ENCODE results near the gene MARS1.

Gene MARS1

GRCh38 chr12:57531836-57532235 lies 44.0 kb downstream of the MARS1 start:
- no peak for DNase-seq

GRCh38 chr12:57533108-57533507 lies 45.2 kb downstream of the MARS1 start:
- DNase-seq: no peak

GRCh38 chr12:57534250-57534649 lies 46.4 kb downstream of the MARS1 start:
- no peak for DNase-seq

GRCh38 chr12:57534991-57535543 lies 47.2 kb downstream of the MARS1 start:
- no peak for DNase-seq

GRCh38 chr12:57535764-57536596 lies 48.1 kb downstream of the MARS1 start:
- DNase-seq: no peak

GRCh38 chr12:57536597-57536942 lies 48.7 kb downstream of the MARS1 start:
- DNase-seq: no peak

- no peak for DNase-seq
Observed at GRCh38 chr12:57539134-57539768, 51.4 kb downstream of the MARS1 start.

- DNase-seq: no peak
Observed at GRCh38 chr12:57541001-57541400, 53.1 kb downstream of the MARS1 start.

- DNase-seq: no peak
Observed at GRCh38 chr12:57541717-57542116, 53.8 kb downstream of the MARS1 start.

- peak in 1 of 2 donors; percentile 17 for DNase-seq
Observed at GRCh38 chr12:57543581-57543980, 55.7 kb downstream of the MARS1 start.

- no peak for DNase-seq
Observed at GRCh38 chr12:57545809-57546437, 58.1 kb downstream of the MARS1 start.

- peak; percentile 98 for DNase-seq
Observed at GRCh38 chr12:57546438-57547287, 58.8 kb downstream of the MARS1 start, which contains the start of gene DCTN2. Gene DCTN2 (minus strand): TSS chr12:57547192. CDS start chr12:57547063, 129 bp downstream.

- no peak for DNase-seq
Observed at GRCh38 chr12:57547288-57548012, 59.6 kb downstream of the MARS1 start.

- DNase-seq: no peak
Observed at GRCh38 chr12:57548013-57548315, 60.1 kb downstream of the MARS1 start.

GRCh38 chr12:57548488-57548887 lies 60.6 kb downstream of the MARS1 start:
- no peak for DNase-seq

GRCh38 chr12:57549203-57549908 lies 61.5 kb downstream of the MARS1 start:
- no peak for DNase-seq

- no peak for DNase-seq
Observed at GRCh38 chr12:57549909-57550640, 62.2 kb downstream of the MARS1 start, which contains the start of gene KIF5A. Gene KIF5A (plus strand): TSS chr12:57550044. CDS start chr12:57550272, 228 bp downstream.

- no peak for DNase-seq
Observed at GRCh38 chr12:57550641-57551549, 63.0 kb downstream of the MARS1 start.

GRCh38 chr12:57551637-57552305 lies 63.9 kb downstream of the MARS1 start:
- DNase-seq: no peak
